HCT116 (cell line): ENCODE measurements around the gene TMEM266. TPM values are rescaled to one million over a fixed set of nuclear protein-coding genes. Genes with fewer than 3 reads are reported as not detected.

Source experiments
- ATAC-seq: fragments of 200-7000 bp; cut with Tn5 transposase; 2 replicates; pipeline ENCODE4 v1.9.1; 2020; ENCODE audit warnings: mild to moderate bottlenecking, moderate library complexity
- BruUV-seq: library from RNA; stranded (reverse); fragments of 400-500 nt; replicated peaks from 2 replicates; lab custom pipeline; 2021; lab: Mats Ljungman, UMichigan
- CTCF ChIA-PET: fragments of 300-600 bp; sonication (Branson Sonifier 250); formaldehyde crosslinking; loops from one replicate; lab custom pipeline; 2021; ENCODE audit warnings: antibody characterized with exemption; lab: Charles Lee
- POLR2A ChIA-PET: fragments of 300-600, 350-600 bp; sonication (Branson Sonifier 250); formaldehyde crosslinking; loops from one replicate; lab custom pipeline; 2021; ENCODE audit warnings: antibody characterized with exemption; lab: Charles Lee
- RAD21 ChIA-PET, 2 experiments: fragments of 300-600 bp; sonication (Branson Sonifier 250); formaldehyde crosslinking; loops; one replicate each; lab custom pipeline; 2023; ENCODE audit warnings: low total read pairs in 2 of 2; ENCODE audit not compliant: uncharacterized antibody in 2 of 2, unreplicated experiment in 2 of 2, low non-redundant PET in 1 of 2; lab: Charles Lee
- DNase-seq: peaks from one replicate; pipeline ENCODE4 v3.0.0-alpha.2; 2010; ENCODE audit warnings: low read depth, low spot score
- H2AFZ ChIP-seq: fragments of 200-600 bp; shearing (Covaris generic), sonication (generic); 2 replicates; pipeline ENCODE4 v1.6.1; 2017; ENCODE audit warnings: low read depth, mixed run types, mixed read lengths, antibody characterized with exemption, low read length; ENCODE audit not compliant: poor library complexity, severe bottlenecking
- H3K27ac ChIP-seq: 2 replicates; pipeline ENCODE4 v1.5.1; 2012; ENCODE audit warnings: low read depth, low read length
- H3K27me3 ChIP-seq: fragments of 200-600 bp; sonication (generic); 2 replicates; pipeline ENCODE4 v1.6.1; 2016; ENCODE audit warnings: mixed run types, low read length, mixed read lengths; ENCODE audit not compliant: insufficient read depth
- H3K36me3 ChIP-seq, 2 experiments: fragments of 200-500 bp in 1 of 2; fragments of 200-600 bp in 1 of 2; sonication (Bioruptor generic) in 1 of 2; sonication (generic) in 1 of 2; 2 replicates each; pipeline versions ENCODE4 v1.5.1 to v1.6.1; 2014 to 2016; ENCODE audit warnings: low read length in 2 of 2, inconsistent platforms in 1 of 2, mixed read lengths in 1 of 2, mixed run types in 1 of 2; ENCODE audit not compliant: insufficient read depth in 2 of 2, control insufficient read depth in 1 of 2
- H3K4me1 ChIP-seq, 2 experiments: fragments of 200-600 bp in 1 of 2; sonication (generic) in 1 of 2; 2 replicates each; pipeline versions ENCODE4 v1.5.1 to v1.6.1; 2012 to 2017; ENCODE audit warnings: low read length in 2 of 2, inconsistent platforms in 1 of 2, mild to moderate bottlenecking in 1 of 2, mixed read lengths in 1 of 2, mixed run types in 1 of 2, moderate library complexity in 1 of 2; ENCODE audit not compliant: insufficient read depth in 2 of 2, control insufficient read depth in 1 of 2
- H3K4me2 ChIP-seq: fragments of 200-600 bp; sonication (generic); 2 replicates; pipeline ENCODE4 v1.6.1; 2017; ENCODE audit warnings: mixed run types, low read length, mixed read lengths
- H3K4me3 ChIP-seq, 2 experiments: fragments of 200-600 bp in 1 of 2; sonication (generic) in 1 of 2; replicated peaks in 1 of 2; 2 replicates each; pipeline ENCODE4 v1.5.1; 2011 to 2016; ENCODE audit warnings: low read length in 2 of 2, control low read depth in 1 of 2, low read depth in 1 of 2, mild to moderate bottlenecking in 1 of 2, mixed read lengths in 1 of 2, mixed run types in 1 of 2
- H3K79me2 ChIP-seq: fragments of 200-600 bp; sonication (generic); 2 replicates; pipeline ENCODE4 v1.6.1; 2017; ENCODE audit warnings: mild to moderate bottlenecking, mixed run types, low read length, moderate library complexity, mixed read lengths; ENCODE audit not compliant: insufficient read depth
- H3K9ac ChIP-seq: fragments of 200-600 bp; sonication (generic); 2 replicates; pipeline ENCODE4 v1.6.1; 2016; ENCODE audit warnings: low read length, mixed read lengths
- H3K9me2 ChIP-seq: fragments of 200-600 bp; sonication (generic), shearing (Covaris generic); 2 replicates; pipeline ENCODE4 v1.6.1; 2017; ENCODE audit warnings: mixed run types, mild to moderate bottlenecking, moderate library complexity; ENCODE audit not compliant: insufficient read depth
- H3K9me3 ChIP-seq, 2 experiments: fragments of 200-500 bp in 1 of 2; fragments of 200-600 bp in 1 of 2; sonication (Bioruptor generic) in 1 of 2; sonication (generic) in 1 of 2; 2 replicates each; pipeline ENCODE4 v1.6.1; 2014 to 2017; ENCODE audit warnings: low read length in 2 of 2, mixed read lengths in 2 of 2, inconsistent platforms in 1 of 2, low read depth in 1 of 2, mild to moderate bottlenecking in 1 of 2, mixed run types in 1 of 2, moderate library complexity in 1 of 2; ENCODE audit not compliant: control insufficient read depth in 1 of 2, insufficient read depth in 1 of 2
- H4K20me1 ChIP-seq: fragments of 200-600 bp; sonication (generic), shearing (Covaris generic); 2 replicates; pipeline ENCODE4 v1.6.1; 2017; ENCODE audit warnings: mixed run types, mild to moderate bottlenecking, moderate library complexity; ENCODE audit not compliant: insufficient read depth
- ATF3 ChIP-seq: IDR thresholded peaks from 2 replicates; pipeline ENCODE4 v1.6.1; 2012
- CBX3 ChIP-seq: IDR thresholded peaks from 2 replicates; pipeline ENCODE4 v1.6.1; 2012; ENCODE audit warnings: low read depth
- CEBPB ChIP-seq: IDR thresholded peaks from 2 replicates; pipeline ENCODE4 v1.6.1; 2012; ENCODE audit warnings: low read depth
- EGR1 ChIP-seq: IDR thresholded peaks from 2 replicates; pipeline ENCODE4 v1.6.1; 2012; ENCODE audit warnings: low read depth
- ELF1 ChIP-seq: IDR thresholded peaks from 2 replicates; pipeline ENCODE4 v1.6.1; 2012; ENCODE audit warnings: low read depth, borderline replicate concordance
- EZH2 ChIP-seq: fragments of 200-600 bp; sonication (generic); IDR thresholded peaks from 2 replicates; pipeline ENCODE4 v1.6.1; 2017; ENCODE audit warnings: antibody characterized with exemption, mixed run types
- EZH2phosphoT487 ChIP-seq: fragments of 200-600 bp; IDR thresholded peaks from 2 replicates; pipeline ENCODE4 v1.6.1; 2018; ENCODE audit warnings: antibody characterized with exemption, borderline replicate concordance
- MAX ChIP-seq: IDR thresholded peaks from 2 replicates; pipeline ENCODE4 v1.6.1; 2012
- POLR2A ChIP-seq: IDR thresholded peaks from 2 replicates; pipeline ENCODE4 v1.7.0; 2011; ENCODE audit warnings: borderline replicate concordance; ENCODE audit not compliant: insufficient read depth, insufficient read length; ENCODE audit errors: extremely low read depth
- POLR2AphosphoS5 ChIP-seq: IDR thresholded peaks from 2 replicates; pipeline ENCODE4 v1.6.1; 2011; ENCODE audit warnings: mild to moderate bottlenecking, low read depth, low read length, moderate library complexity
- RAD21 ChIP-seq: IDR thresholded peaks from 2 replicates; pipeline ENCODE4 v1.6.1; 2012; ENCODE audit warnings: low read depth, mild to moderate bottlenecking
- REST ChIP-seq: IDR thresholded peaks from 2 replicates; pipeline ENCODE4 v1.6.1; 2012; ENCODE audit warnings: low read depth
- SIN3A ChIP-seq: IDR thresholded peaks from 2 replicates; pipeline ENCODE4 v1.6.1; 2012; ENCODE audit warnings: low read depth
- SRF ChIP-seq: IDR thresholded peaks from 2 replicates; pipeline ENCODE4 v1.6.1; 2012; ENCODE audit warnings: low read depth
- TCF7L2 ChIP-seq: IDR thresholded peaks from 2 replicates; pipeline ENCODE4 v1.7.0; 2011; ENCODE audit warnings: borderline replicate concordance, inconsistent platforms; ENCODE audit not compliant: insufficient read depth, insufficient read length; ENCODE audit errors: extremely low read depth
- YY1 ChIP-seq: IDR thresholded peaks from 2 replicates; pipeline ENCODE4 v1.6.1; 2011; ENCODE audit warnings: low read length, low read depth, moderate library complexity, mild to moderate bottlenecking; ENCODE audit not compliant: insufficient replicate concordance; ENCODE audit errors: extremely low read depth
- ZBTB33 ChIP-seq: IDR thresholded peaks from 2 replicates; pipeline ENCODE4 v1.6.1; 2011; ENCODE audit warnings: mild to moderate bottlenecking, low read length, moderate library complexity; ENCODE audit not compliant: insufficient replicate concordance; ENCODE audit errors: extremely low read depth
- ZFX ChIP-seq: fragments of 450-650 bp; IDR thresholded peaks from 2 replicates; pipeline ENCODE4 v1.6.1; 2017
- ZNF274 ChIP-seq: fragments of 200-500 bp; sonication (Bioruptor generic); IDR thresholded peaks from 2 replicates; pipeline ENCODE4 v1.6.1; 2014; ENCODE audit warnings: mild to moderate bottlenecking, low read depth, low read length, inconsistent platforms
- intact Hi-C: fragments of 100-400 bp; cut with micrococcal nuclease; formaldehyde crosslinking; loops from 2 replicates; pipeline ENCODE4 v1.10.0; 2022
- total RNA-seq: library from RNA; stranded (reverse); gene quantifications from one replicate; pipeline ENCODE4 v1.2.1, GENCODE V29; 2021; ENCODE audit not compliant: unreplicated experiment
- TF ChIP-seq, protein P1 (sequence below), 3 experiments: fragments of 200-600 bp in 1 of 3; sonication (generic) in 1 of 3; IDR thresholded peaks in 2 of 3; conservative IDR thresholded peaks in 1 of 3; 2 replicates each; pipeline ENCODE4 v1.5.1; 2012 to 2017; ENCODE audit warnings: low read depth in 2 of 3, low read length in 2 of 3, antibody characterized with exemption in 1 of 3, borderline replicate concordance in 1 of 3, control low read depth in 1 of 3, mild to moderate bottlenecking in 1 of 3, mixed read lengths in 1 of 3, mixed run types in 1 of 3, moderate library complexity in 1 of 3; ENCODE audit not compliant: insufficient read depth in 1 of 3

Gene TMEM266
- total RNA-seq, 1 experiment from 2014 or later, result 0.91 TPM

DNA sequence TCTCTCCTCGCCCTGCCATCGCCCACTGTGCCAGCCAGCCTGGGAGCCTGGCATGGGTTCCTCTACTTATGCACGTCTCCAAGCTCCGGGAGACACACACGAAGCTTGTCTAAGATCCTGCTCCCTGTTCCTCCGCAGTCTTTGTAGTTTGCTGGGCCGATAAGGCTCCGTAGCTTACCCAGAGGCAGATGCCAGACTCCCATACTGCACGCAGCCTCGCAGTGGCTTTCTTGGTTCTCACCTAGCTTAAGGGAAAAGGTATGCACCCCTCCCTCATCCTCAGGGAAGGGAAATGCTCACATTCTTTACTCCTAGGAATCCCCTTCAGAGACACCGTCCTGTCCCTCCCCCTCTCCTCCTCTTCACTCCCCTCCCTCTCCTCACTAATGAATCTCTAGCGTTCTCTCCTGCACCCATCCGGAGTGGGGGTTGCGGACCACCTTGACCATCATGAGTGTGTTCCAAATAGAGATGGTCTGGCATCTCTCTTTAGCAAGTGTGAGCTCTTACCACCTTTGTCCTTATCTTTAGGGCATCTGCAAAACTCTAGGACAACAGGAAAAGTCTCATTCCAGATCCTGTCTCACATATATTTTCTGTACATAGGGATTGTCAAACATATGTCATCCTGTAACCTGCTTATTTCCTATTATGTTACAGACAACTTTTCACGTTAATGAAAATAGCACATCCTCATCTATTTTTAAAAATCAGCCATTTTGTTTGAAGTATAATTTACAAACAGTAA is 56.5 kb downstream of the TMEM266 start:
- ChIA-PET POLR2A (no interaction called here), RAD21 (no interaction called here), CTCF (no interaction called here)
- Histone ChIP-seq H2AFZ (no peak overlapping the region), H3K36me3 (no peaks in the 10 kb centered on the region), H3K4me2 (no peak overlapping the region), H3K4me3 (no peak overlapping the region), H3K9ac (no peak overlapping the region), H3K9me2 (no peaks in the 10 kb centered on the region), H3K79me2 (no peaks in the 10 kb centered on the region), H3K27ac (no peak overlapping the region), H3K4me1 (no peaks in the 10 kb centered on the region), H3K9me3 (no peaks in the 10 kb centered on the region), H3K27me3 (no peaks in the 10 kb centered on the region), H4K20me1 (no peaks in the 10 kb centered on the region)
- intact Hi-C loops, result no loop called here
- DNase-seq (no peak), ATAC-seq (no peak)
- no TSS peak for BruUV-seq
- TF ChIP-seq ZBTB33 (no peak), EGR1 (no peak), EZH2phosphoT487 (no peak), ZNF274 (no peak), CEBPB (no peak), ATF3 (no peak), MAX (no peak), ZFX (no peak), EZH2 (no peak), POLR2AphosphoS5 (no peak), SIN3A (no peak), REST (no peak), CBX3 (no peak), POLR2A (no peak), ELF1 (no peak), RAD21 (no peak), SRF (no peak), TCF7L2 (no peak), YY1 (no peak)
- TF ChIP-seq, protein P1, sequence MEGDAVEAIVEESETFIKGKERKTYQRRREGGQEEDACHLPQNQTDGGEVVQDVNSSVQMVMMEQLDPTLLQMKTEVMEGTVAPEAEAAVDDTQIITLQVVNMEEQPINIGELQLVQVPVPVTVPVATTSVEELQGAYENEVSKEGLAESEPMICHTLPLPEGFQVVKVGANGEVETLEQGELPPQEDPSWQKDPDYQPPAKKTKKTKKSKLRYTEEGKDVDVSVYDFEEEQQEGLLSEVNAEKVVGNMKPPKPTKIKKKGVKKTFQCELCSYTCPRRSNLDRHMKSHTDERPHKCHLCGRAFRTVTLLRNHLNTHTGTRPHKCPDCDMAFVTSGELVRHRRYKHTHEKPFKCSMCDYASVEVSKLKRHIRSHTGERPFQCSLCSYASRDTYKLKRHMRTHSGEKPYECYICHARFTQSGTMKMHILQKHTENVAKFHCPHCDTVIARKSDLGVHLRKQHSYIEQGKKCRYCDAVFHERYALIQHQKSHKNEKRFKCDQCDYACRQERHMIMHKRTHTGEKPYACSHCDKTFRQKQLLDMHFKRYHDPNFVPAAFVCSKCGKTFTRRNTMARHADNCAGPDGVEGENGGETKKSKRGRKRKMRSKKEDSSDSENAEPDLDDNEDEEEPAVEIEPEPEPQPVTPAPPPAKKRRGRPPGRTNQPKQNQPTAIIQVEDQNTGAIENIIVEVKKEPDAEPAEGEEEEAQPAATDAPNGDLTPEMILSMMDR (IDR thresholded peaks at IDR 0.05 in 2 of 3, conservative IDR thresholded peaks at IDR 0.05 in 1 of 3; ENCODE audit: borderline replicate concordance in 1 of 3, insufficient read depth in 1 of 3, low read depth in 2 of 3, low read length in 2 of 3), result no peak
